Measurements from ENCODE around the gene KIRREL3.
A peak's percentile ranks its signal among the peaks of the same experiment; 100 is the strongest.

The KIRREL3 gene

GRCh38 chr11:126630893-126631798, 369.4 kb downstream of the KIRREL3 start:
- DNase-seq (ENCODE audit: low read depth): no peak

DNA sequence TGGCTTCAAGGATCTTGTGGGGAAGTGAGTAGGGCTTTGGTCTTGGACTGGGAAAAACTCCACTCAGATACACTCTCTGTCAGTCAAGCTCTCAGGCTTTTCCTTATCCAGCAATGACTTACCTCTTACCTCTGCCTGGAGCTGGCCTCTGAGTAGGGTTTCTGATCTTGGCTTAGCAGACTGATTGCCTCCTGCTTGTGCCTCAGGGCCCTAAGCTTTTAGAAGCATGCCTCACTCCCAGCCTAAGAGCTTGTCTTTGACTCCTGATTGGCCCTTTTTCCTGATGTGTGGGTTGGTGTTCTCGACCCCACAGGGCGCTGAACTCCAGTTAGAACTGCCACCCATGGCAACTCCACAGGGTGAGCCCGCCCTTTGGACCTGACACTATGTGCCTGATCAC, 370.1 kb downstream of the KIRREL3 start:
- DNase-seq (ENCODE audit: low read depth): no peak

- DNase-seq (ENCODE audit: low read depth): no peak
Measured at GRCh38 chr11:126628790-126629621, 371.6 kb downstream of the KIRREL3 start.

- DNase-seq (ENCODE audit: low read depth): no peak
Measured at GRCh38 chr11:126628450-126628789, 372.1 kb downstream of the KIRREL3 start.

DNA sequence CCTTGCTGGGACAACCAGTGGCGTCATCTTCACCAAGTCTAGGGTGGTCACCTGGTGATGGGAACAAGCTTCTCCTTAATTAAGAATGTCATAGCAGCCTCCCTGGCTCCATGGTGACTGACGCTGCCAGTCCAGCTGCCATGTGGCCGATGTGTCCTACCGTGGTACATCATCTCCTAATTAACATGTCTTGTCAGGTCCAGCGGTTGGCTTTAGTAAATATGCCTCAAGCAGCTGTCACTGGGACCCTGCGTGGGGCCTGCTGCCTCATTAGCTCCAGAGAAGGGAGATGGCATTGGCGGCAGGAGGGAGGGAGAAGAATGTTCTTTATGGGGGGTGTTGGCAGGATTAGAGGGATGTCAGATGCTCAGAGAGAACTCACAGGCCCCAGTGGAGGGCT, 373.1 kb downstream of the KIRREL3 start:
- DNase-seq (ENCODE audit: low read depth): no peak

DNA sequence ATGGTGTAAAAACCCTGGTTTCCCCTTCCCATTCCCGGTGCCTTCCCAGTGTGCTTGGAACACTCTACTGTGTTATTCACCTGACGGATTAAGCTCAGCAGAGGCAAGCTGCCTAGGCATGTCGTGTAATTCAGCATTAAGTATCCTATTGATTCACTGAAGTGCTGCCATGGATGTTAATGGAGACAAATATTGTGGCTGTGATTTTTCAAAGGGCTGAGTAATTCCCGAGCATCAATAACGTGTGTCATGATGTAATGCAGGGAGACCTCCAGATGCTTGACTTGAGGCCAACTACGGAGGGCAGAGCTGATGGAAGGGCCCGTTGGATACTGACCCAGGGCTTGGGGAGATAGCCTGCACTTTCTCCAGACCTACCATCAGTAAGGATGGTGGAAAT, 376.1 kb downstream of the KIRREL3 start:
- no peak for DNase-seq (ENCODE audit: low read depth)

GRCh38 chr11:126619516-126619915, 381.1 kb downstream of the KIRREL3 start:
- no peak for DNase-seq (ENCODE audit: low read depth)

GRCh38 chr11:126615845-126616244, 384.7 kb downstream of the KIRREL3 start:
- DNase-seq (ENCODE audit: low read depth): no peak

GRCh38 chr11:126613272-126613671, 387.3 kb downstream of the KIRREL3 start:
- DNase-seq (ENCODE audit: low read depth): no peak

DNA sequence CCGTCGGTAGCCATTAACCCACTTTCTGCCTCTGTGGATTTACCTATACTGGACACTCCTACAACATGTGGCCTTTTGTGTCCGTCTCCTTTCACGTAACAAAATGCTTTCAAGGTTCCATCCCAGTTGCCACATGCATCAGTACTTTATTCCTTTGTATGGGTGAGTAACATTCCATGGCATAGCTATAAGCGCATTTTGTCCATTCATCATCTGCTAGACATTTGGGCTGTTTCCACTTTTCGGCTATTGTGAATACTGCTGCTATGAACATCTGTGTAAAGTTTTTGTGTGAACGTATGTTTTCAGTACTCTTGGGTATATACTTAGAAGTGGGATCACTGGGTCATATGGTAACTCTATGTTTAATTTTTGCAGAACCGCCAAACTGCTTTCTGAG, 387.9 kb downstream of the KIRREL3 start:
- DNase-seq (ENCODE audit: low read depth): no peak

DNA sequence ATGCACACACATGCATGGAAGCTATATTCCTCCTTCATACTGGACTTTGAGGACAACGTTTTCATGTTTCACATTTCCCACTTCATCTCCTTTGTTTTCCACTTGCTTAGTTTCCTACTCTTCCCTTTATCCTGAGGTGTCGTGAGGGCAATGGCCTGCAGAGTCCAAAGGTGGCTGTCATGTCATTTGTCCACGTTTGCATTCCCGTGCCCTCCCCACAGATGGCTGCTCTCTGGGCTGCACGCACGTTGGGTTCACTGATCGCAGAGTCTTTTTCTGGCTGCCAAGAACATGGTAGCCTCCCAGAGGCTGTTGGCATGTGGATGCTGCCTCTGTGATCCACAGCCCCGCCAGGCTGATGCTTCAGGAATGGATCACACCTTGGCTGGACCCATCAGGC, 389.1 kb downstream of the KIRREL3 start:
- no peak for DNase-seq (ENCODE audit: low read depth)

- DNase-seq (ENCODE audit: low read depth): no peak
Measured at GRCh38 chr11:126608658-126609057, 391.9 kb downstream of the KIRREL3 start.

GRCh38 chr11:126607776-126608541, 392.6 kb downstream of the KIRREL3 start:
- DNase-seq (ENCODE audit: low read depth): no peak

GRCh38 chr11:126607374-126607773, 393.2 kb downstream of the KIRREL3 start:
- DNase-seq (ENCODE audit: low read depth): peak; percentile 54

GRCh38 chr11:126606484-126606883, 394.1 kb downstream of the KIRREL3 start:
- no peak for DNase-seq (ENCODE audit: low read depth)

- DNase-seq (ENCODE audit: low read depth): no peak
Measured at GRCh38 chr11:126604461-126604860, 396.1 kb downstream of the KIRREL3 start.

GRCh38 chr11:126603486-126603885, 397.1 kb downstream of the KIRREL3 start:
- DNase-seq (ENCODE audit: low read depth): no peak

- no peak for DNase-seq (ENCODE audit: low read depth)
Measured at GRCh38 chr11:126602993-126603392, 397.6 kb downstream of the KIRREL3 start.

- no peak for DNase-seq (ENCODE audit: low read depth)
Measured at GRCh38 chr11:126602349-126602940, 398.1 kb downstream of the KIRREL3 start.

- DNase-seq (ENCODE audit: low read depth): no peak
Measured at GRCh38 chr11:126601550-126602215, 398.9 kb downstream of the KIRREL3 start.

- no peak for DNase-seq (ENCODE audit: low read depth)
Measured at GRCh38 chr11:126601136-126601535, 399.4 kb downstream of the KIRREL3 start.
